HG02678 (cell line): ENCODE data around the gene SOX6.

Source experiments
- ATAC-seq: cut with Tn5 transposase; IDR thresholded peaks from one replicate; pipeline ENCODE4 v1.9.1; 2021; ENCODE audit warnings: mild to moderate bottlenecking, moderate library complexity; ENCODE audit not compliant: unreplicated experiment

SOX6 gene

GRCh38 chr11:16195651-16196050 is 160.7 kb downstream of the SOX6 start:
- ATAC-seq, result no peak

- ATAC-seq, result no peak
These were observed 161.8 kb downstream of the SOX6 start for GRCh38 chr11:16194566-16194965.

- no peak for ATAC-seq
These were observed 162.4 kb downstream of the SOX6 start for GRCh38 chr11:16193897-16194381.

- no peak for ATAC-seq
These were observed 164.5 kb downstream of the SOX6 start for GRCh38 chr11:16191868-16192240.

GRCh38 chr11:16191212-16191867 is 165.0 kb downstream of the SOX6 start:
- ATAC-seq, result no peak

GRCh38 chr11:16186680-16187079 is 169.7 kb downstream of the SOX6 start:
- no peak for ATAC-seq

- no peak for ATAC-seq
These were observed 171.3 kb downstream of the SOX6 start for GRCh38 chr11:16185042-16185441.

GRCh38 chr11:16184588-16184987 is 171.8 kb downstream of the SOX6 start:
- no peak for ATAC-seq

GRCh38 chr11:16182553-16182952 is 173.8 kb downstream of the SOX6 start:
- ATAC-seq, result no peak

- ATAC-seq, result no peak
These were observed 175.5 kb downstream of the SOX6 start for GRCh38 chr11:16180868-16181267.

GRCh38 chr11:16179676-16180075 is 176.7 kb downstream of the SOX6 start:
- ATAC-seq, result no peak

GRCh38 chr11:16178273-16178672 is 178.1 kb downstream of the SOX6 start:
- ATAC-seq, result no peak

GRCh38 chr11:16177688-16178087 is 178.7 kb downstream of the SOX6 start:
- no peak for ATAC-seq

GRCh38 chr11:16173798-16174197 is 182.5 kb downstream of the SOX6 start:
- ATAC-seq, result no peak

- ATAC-seq, result no peak
These were observed 184.5 kb downstream of the SOX6 start for GRCh38 chr11:16171882-16172281.

- no peak for ATAC-seq
These were observed 186.1 kb downstream of the SOX6 start for GRCh38 chr11:16169956-16170847.

GRCh38 chr11:16169541-16169940 is 186.8 kb downstream of the SOX6 start:
- no peak for ATAC-seq

GRCh38 chr11:16167706-16168487 is 188.4 kb downstream of the SOX6 start:
- ATAC-seq, result no peak

- ATAC-seq, result no peak
These were observed 189.8 kb downstream of the SOX6 start for GRCh38 chr11:16166571-16166970.

- ATAC-seq, result no peak
These were observed 196.2 kb downstream of the SOX6 start for GRCh38 chr11:16160146-16160545.

- no peak for ATAC-seq
These were observed 197.8 kb downstream of the SOX6 start for GRCh38 chr11:16158426-16158994.
